T-helper 22 cell (primary cell): ENCODE measurements around the gene PACSIN1.
"Not testable (repeated sequence)": the region's sequence is repeated elsewhere in the genome, so short reads cannot be mapped to it uniquely, and the experiment has no call there.

ENCODE experiments used
- DNase-seq: peaks from one replicate; pipeline ENCODE4 v3.0.0-alpha.2; 2020; ENCODE audit warnings: low read depth

PACSIN1 gene

DNA sequence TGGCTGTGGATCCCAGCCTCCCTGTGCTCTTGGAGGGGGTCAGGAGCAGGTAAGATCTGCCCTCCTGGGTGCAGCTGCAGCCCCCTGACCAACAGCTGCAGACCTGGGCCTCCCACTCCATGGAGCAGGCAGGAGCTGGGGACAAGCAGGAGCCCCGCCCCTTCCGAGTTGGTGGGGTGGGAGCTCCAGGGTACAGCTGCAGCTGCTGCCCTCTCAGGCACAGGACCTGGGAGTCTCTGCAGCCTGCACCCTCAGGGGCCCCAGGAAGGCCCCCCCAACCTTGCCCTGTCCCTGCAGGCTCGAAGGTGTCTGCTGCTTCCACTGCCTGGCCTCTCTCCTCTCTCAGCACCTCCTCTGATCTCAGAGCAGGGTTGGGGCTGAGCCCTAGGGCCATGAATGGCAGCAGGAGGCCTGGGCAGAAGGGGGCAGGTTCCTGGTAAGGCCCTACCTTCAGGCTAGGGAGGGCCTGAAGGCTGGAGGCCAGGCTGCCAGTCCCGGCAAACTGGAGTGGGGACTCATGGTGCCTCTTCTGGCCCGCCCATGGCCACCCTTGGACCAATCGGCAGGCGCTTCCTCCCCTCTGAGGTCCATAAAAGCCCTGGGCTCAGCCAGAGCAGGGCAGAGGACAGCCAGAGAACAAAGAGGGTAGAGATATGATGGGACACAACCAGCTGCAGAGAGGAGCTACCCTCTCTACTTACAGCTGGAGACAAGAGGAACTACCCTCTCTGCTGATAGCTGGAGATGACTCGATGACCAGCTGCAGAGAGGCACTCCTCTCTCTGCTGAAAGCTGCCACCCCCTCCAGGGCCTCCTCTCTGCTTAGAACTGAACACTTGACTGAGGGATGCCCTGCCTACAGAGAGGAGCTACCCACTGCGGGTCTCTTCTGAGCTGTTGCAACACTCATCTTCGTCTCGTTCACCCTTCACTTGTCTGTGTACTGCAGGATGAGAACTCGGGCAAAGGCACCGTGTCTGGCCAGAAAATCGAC lies 7.8 kb upstream of the PACSIN1 start:
- DNase-seq = no peak

DNA sequence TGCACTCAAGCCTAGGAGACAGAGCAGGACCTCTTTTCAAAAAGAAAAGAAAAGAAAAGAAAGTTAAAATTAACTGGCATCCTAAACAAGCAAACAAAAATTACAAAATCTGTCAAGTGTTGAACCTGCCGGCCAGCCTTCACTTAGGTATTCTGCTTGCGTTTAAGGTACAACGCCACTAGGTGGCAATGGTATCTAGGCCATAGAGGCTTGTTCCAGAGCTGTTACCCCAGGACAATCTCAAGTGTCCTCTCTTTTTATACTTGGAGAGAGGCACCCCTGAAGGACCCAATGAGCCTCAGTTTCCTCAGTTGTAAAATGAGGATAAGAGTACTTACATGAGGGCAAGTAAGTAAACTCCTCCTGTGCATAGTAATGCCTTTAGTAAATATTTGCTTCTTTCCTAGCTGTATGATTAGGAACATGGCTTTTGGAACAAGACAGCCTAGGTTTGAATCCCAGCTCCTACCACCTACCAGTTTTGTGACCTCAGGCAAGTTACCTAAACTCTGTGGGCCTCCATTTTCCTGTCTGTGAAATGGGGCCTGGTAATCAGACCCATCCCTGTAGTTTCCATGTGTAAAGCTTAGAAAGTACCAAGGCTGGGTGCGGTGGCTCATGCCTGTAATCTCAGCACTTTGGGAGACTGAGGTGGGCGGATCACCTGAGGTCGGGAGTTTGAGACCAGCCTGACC lies 5.8 kb upstream of the PACSIN1 start:
- no peak for DNase-seq

DNA sequence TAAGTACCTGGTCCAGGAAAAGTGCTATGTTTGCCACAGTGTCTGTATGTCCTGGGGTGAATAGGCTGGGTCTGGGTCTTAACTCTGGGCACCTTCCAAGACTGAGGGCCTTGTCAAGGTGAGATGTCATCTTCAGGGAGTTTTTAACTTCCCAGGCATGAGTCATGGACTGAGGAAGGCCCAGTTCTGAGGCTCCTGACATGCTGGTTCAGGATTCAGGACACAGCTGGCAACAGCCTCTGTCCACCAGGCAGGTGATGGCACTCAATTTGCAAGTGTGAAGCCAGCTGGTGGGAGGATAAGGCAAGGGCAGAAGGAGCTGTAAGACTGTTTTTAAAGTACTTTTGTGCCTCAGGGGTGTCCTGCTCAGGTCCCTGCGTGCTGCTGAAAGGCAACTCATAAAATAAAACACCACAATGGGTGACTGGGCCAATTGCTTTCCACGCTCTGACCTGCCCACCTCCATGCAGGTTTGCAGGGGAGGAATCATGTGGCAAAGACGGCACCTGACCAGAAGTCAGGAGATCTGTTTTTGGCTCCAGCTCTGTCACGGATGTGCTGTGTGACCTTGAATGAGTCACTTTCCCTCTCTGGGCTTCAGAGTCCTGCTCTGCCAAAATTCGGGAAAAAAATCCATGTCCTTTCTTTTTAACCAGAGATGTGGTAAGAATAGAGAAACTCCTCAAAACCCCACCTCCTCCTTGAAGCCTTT lies 4.9 kb upstream of the PACSIN1 start:
- DNase-seq = no peak

GRCh38 chr6:34462010-34462409 lies 3.9 kb upstream of the PACSIN1 start:
- no peak for DNase-seq

DNA sequence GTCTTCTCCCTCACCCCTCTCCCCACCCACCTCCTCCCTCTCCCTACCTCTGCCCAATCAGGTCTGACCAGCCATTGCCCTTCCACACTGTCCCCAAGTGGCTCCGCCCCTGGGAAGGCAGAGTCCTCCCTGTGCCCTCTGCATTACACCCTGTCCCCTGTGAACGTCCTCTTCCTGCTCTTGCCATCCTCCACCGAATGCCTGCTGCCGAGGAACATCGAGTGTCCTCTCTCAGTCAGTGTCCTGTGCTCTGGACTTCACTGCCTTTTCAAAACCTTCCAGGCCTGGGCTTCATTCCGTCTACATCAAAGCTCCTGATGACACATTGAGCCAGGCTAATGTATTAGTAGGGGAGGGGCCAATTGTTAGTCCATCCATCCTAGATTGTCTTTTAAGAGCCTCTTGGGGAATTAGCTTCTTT lies 3.3 kb upstream of the PACSIN1 start:
- DNase-seq = no peak

- DNase-seq = no peak
These were observed 2.6 kb upstream of the PACSIN1 start for GRCh38 chr6:34463299-34463698.

- no peak for DNase-seq
These were observed 2.0 kb upstream of the PACSIN1 start for GRCh38 chr6:34463849-34464248.

DNA sequence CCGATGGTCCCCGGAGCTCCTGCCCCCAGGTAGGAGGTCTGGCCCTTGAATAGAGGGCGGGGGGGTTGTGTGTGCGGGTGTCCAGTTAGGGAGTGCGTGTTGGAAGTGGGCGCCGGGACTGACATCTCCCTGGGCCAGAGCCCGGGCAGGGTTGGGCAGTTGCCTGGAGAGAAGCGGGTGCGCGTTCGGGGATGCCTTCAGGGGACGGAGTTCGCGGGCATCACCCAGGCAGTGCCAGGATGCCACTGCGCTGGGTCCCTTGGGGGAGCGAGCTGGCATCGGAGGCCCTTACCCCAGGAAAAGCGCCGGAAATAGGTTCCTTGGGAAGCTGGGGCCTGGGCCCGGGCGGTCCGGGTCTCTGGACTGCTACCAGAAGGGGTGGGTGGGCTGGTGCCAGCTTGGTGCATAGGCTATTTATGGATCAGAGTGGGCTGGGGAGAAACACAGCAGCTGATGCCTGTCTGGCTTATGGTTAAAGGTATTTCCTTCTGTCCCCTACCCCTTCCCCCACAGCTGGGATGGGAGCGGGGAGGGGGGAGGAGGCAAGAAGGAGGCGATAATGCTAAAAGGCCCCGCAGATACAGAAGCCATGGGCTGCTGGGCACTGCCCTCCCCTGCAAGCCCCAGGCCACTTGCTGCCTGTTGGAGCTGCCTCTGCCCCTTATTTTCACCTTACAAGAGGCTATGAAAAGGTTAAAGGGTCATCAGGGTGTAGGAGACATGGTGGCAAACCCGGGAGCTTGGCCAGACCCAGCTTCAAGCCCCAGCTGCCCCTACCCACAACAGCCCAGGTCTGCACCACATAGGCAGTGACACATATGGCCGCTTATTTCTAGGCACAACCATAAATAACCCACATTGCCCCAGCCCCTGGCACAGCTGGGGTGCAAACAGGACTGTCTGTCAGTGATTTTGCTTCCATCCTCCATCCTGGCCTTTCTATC lies 638 bp downstream of the PACSIN1 start:
- no peak for DNase-seq

DNA sequence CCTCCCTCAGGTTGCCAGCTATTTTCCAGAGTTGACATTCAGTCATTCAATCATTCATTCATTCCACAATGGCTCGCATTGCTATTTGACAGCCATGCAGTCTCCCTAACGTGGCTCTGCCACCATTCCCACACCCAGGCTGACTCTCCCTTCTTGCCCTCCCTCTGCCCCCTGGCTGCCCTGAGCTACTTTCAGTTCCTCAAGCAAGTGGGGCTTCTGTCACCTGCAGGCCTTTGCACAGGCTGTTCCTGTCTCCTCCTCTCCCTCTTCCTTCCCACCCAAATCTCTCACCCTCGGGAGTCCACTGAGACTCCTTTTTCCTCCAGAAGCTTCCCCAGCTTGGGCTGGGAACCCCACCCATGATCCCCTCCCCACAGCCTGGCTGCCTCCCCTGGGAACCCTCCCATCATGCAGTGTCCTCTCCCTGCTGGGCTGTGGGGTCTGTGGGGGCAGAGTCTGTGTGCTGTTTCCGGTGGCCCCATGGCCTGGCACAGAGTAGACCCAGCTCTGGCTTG lies 2.6 kb downstream of the PACSIN1 start:
- no peak for DNase-seq

DNA sequence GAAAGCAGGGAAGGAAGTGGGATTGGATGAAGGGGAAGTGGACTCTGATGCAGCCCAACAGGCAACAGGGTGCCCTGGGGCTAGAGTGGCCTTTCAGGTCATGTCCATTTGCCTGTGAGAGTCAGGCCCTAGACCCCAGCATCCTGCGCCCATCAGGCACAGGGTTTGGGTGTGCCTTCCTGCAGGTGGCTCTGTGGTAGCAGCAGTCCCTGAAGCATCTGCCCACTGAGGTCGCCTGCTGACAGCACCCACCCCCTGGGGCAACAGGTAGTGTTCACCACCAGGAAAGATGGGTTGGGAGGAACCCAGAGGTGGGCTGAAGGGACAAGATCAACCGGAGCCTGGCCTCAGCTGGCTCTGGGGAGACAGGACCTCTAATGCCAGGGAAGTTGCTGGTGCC lies 3.6 kb downstream of the PACSIN1 start:
- no peak for DNase-seq

GRCh38 chr6:34472425-34472824 lies 6.5 kb downstream of the PACSIN1 start:
- DNase-seq = no peak

DNA sequence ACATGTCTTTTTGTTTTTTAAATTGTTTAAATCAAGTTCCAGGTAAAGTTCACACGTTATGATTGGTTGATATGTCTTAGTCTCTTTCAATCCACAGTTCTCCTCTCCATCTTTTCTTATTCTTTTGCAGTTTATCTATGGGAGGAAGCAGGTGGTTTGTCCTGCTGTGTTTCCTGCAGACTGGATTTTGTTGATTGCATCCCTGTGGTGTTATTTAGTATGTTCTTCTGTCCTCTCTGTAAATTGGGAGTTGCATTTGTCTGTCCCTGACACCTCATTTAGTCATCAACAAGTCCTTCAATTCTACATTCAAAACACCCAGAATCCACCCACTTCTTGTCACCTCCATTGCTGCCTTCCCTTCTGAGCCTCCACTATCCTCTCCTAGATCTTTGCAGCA lies 8.1 kb downstream of the PACSIN1 start:
- no peak for DNase-seq

DNA sequence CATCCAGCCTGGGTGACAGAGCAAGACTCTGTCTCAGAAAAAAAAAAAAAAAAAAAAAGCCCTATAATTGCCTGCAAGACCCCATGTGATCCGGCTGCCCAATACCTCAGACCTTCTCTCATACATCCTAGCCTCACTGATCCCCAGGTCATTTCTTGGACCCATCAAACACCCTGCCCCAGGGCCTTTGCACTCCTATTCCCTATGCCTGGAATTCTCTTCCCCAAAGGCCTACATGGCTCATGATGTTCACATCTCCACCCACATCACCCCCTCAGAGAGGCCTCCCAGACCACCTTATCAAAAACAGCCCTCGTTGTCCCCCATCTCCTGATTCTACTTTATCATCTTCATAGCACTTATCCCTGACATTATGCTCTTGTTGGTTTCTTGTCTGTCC lies 8.9 kb downstream of the PACSIN1 start:
- DNase-seq = no peak

- DNase-seq = no peak
These were observed 9.4 kb downstream of the PACSIN1 start for GRCh38 chr6:34475238-34475682.

DNA sequence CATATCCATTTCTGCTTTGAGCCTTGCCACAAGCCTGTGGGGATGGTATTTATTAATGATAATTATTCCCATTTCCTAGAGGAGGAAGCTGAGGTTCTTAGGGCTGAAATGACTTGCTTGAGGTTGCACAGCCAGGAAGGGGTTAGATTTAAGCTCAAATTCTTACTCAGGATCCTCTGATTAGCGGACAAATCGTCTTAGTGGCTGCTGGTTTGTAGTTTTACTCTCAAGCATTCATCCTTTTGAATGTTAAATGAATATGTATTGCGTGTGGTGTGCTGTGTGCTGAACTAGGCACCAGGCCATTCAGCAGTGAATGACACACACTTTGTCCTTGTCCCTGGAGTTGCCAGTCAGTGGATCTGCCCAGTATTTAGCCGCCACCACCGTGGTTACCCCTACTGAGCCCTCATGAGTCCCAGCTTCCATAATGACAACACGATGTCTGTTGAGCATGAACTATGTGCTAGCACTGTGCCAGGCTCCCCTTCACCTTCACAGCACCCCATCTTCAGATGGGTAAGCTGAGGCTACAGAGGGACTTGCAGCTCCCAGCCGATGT lies 10.0 kb downstream of the PACSIN1 start:
- no peak for DNase-seq

DNA sequence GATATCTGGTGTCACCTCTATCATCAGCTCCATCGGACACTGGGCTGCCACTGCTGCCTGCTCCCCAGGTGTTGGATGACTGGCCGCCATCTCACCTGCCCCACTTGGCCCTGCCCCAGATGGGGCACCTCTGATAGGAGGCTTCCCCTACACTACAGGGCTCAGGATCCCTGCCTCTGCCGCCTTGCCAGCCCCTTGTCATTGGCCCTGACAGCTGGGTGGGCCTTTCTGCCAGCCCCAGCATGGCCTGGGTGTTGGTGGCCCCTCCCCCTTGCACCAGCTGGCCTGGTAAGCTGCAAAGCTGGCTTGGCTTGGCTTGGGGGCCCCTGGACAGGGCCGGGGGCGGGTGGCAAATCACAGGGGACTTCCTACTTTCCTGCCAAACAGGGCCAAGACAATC lies 10.6 kb downstream of the PACSIN1 start:
- DNase-seq = no peak

DNA sequence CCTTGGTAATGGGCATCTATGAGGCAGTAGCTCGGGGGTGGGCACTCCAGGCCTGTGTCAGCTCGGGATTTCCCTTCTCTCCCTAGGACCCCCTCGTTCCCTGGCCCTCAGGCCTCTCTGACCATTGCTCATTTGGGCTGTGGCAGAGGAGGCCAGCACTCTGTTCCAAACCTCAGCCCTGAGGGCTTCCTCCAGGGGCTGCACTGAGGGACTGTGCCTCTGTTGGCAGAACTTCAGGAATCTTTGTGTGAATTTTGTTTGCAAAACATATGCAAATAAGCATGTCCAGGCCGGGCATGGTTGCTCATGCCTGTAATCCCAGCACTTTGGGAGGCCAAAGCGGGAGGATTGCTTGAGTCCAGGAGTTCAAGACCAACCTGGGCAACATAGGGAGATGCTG lies 11.0 kb downstream of the PACSIN1 start:
- DNase-seq = no peak

GRCh38 chr6:34478796-34479195 lies 12.9 kb downstream of the PACSIN1 start:
- DNase-seq = no peak

DNA sequence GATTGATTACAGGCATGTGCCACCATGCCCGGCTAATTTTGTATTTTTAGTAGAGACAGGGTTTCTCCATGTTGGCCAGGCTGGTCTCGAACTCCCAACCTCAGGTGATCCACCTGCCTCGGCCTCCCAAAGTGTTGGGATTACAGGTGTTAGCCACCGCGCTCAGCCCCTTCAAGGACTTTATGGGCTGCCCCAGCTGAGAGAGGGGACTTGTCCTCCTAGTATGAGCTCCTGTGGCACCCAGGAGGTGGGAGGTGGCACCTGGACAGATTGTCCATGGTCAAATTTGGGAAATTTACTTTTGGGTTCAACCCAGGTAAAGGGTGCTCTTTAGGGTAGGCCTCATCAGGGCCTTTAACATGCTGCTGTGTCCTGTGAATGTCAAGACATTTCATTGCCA lies 17.9 kb downstream of the PACSIN1 start:
- not testable (repeated sequence) for DNase-seq

- no peak for DNase-seq
These were observed 18.5 kb downstream of the PACSIN1 start for GRCh38 chr6:34484391-34484790.

- peak; percentile 18 for DNase-seq
These were observed 19.0 kb downstream of the PACSIN1 start for GRCh38 chr6:34484899-34485298.
